GM10266 (cell line): ENCODE measurements around the gene PARVA.

ENCODE experiments used
- DNase-seq: peaks from one replicate; pipeline ENCODE4 v3.0.0; 2012; ENCODE audit errors: extremely low spot score
- CTCF ChIP-seq: IDR thresholded peaks from 2 replicates; pipeline ENCODE4 v1.5.1; 2012; ENCODE audit warnings: mild to moderate bottlenecking, low read depth; ENCODE audit not compliant: control insufficient read depth, insufficient read depth; ENCODE audit errors: missing control alignments

Gene PARVA

DNA sequence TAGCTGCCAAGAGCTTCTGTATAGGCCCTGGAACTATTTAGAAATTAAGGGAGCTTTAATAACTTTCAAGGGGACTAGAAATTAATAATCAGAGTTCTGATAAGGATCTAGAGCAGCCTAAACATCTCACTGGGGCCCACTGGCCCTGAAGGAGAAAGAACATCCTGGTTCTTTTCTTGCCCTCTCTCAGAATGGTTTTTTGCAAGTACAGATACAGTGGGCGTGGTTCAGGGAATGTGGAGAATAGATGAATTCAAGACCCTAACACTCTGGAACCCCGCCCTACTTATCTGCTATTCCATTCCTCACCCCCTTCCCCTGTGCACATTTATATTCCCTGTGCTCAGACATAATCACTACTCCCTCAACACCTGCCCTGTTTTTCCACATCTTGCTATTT lies 90.2 kb downstream of the PARVA start:
- no peak for DNase-seq
- TF ChIP-seq CTCF: no peak

DNA sequence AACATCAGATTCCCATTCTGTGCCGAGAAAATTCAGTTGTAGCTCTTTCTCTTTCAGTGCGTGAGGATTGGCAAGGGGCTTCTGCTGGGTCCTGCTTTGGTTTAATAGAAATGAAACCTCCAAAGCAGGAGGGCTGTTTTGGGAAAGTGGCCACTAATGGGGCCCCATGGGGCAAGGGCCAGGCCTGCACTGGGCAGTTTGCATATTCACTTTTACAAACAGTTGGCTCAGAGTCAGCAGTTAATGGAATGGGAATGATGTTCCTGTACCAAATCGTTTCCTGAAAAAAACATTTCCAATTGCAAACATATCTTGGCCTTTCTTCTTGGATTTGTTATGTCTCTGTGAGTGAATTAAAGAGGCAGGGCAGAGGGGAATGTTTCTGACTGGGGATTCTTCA lies 92.1 kb downstream of the PARVA start:
- TF ChIP-seq CTCF: no peak
- DNase-seq: no peak

- no peak for DNase-seq
- no peak for TF ChIP-seq CTCF
Measured at GRCh38 chr11:12470236-12470635, 92.9 kb downstream of the PARVA start.

GRCh38 chr11:12472401-12473005 lies 95.1 kb downstream of the PARVA start:
- no peak for TF ChIP-seq CTCF
- no peak for DNase-seq

DNA sequence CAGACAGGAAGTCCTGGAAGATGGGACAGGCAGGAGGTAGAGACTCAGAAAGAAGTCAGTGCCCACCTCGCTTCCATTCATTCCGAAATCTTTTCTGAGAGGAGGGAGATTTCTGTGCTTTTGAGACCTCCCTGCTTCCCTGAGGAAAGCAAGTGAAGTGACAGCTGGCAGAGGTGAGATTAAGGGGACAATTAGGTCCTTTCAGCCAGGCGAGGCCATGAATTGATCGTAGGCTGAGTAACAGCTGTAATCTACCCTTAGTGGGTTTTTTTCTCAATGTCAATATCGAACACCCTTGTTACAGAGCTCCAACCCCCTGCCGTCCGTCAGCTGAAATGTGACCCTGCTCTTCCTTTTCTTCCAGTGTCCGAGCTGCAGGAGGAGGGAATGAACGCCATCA lies 96.0 kb downstream of the PARVA start:
- DNase-seq: no peak

GRCh38 chr11:12474871-12475270 lies 97.5 kb downstream of the PARVA start:
- DNase-seq: no peak

More for the DNA sequence above, 96.0 kb downstream of the PARVA start:
- TF ChIP-seq CTCF: no peak

More at GRCh38 chr11:12474871-12475270, 97.5 kb downstream of the PARVA start:
- no peak for TF ChIP-seq CTCF
